Uterus (tissue), 2 donors: ENCODE measurements around the gene STK32C.

ENCODE experiments used
- POLR2A ChIP-seq, 2 donors: fragments of 450-650 bp; IDR thresholded peaks; one replicate each; pipeline ENCODE4 v1.6.1; 2016; ENCODE audit warnings: antibody characterized with exemption in 2 of 2, mild to moderate bottlenecking in 1 of 2, moderate library complexity in 1 of 2
- TF ChIP-seq, protein P1 (sequence below), 4 experiments: fragments of 200-600 bp in 2 of 4; fragments of 450-650 bp in 2 of 4; sonication (generic) in 2 of 4; IDR thresholded peaks; one replicate each; pipeline ENCODE4 v1.5.1; 2016 to 2019; ENCODE audit warnings: antibody characterized with exemption in 4 of 4, mild to moderate bottlenecking in 2 of 4, moderate library complexity in 1 of 4

DNA sequence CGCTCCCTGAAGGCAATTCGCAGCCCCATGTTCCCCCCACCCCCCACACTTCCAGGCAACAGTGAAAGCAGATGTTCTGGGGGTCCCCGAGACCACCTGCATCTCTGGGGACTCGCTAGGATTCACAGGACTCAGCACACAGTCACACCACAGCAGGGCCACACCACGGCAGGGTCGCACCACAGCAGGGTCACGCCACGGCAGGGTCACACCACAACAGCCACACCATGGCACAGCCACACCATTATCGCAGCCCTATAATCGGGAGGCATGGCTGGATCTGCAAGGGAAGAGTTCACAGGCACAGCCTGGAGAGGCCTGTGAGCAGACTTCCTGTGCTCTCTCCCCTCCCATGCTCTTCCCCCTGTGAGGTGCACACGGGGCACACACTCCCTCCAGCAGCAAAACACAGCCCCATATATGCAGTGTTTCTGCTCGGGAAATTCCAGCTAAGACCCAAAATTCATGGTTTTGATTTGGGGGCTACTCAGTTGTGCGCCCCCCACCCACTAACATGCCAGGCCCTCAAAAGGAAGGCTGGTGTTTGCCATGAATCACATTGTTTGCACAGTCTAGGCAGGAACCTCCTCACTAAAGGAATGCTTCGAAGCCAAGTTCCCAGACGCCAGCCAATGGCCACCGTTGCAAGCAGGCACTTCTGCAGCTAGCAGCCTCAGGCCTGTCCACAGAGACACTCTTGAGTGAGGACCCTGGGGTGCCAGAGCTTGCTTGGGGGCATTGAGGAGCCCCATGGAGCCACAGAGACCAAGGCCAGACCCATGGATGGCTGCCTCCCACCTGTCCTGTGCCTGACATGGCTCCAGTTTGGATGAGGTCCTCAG lies 128.0 kb downstream of the STK32C start:
- TF ChIP-seq, protein P1, sequence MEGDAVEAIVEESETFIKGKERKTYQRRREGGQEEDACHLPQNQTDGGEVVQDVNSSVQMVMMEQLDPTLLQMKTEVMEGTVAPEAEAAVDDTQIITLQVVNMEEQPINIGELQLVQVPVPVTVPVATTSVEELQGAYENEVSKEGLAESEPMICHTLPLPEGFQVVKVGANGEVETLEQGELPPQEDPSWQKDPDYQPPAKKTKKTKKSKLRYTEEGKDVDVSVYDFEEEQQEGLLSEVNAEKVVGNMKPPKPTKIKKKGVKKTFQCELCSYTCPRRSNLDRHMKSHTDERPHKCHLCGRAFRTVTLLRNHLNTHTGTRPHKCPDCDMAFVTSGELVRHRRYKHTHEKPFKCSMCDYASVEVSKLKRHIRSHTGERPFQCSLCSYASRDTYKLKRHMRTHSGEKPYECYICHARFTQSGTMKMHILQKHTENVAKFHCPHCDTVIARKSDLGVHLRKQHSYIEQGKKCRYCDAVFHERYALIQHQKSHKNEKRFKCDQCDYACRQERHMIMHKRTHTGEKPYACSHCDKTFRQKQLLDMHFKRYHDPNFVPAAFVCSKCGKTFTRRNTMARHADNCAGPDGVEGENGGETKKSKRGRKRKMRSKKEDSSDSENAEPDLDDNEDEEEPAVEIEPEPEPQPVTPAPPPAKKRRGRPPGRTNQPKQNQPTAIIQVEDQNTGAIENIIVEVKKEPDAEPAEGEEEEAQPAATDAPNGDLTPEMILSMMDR (IDR thresholded peaks at IDR 0.05): no peak
- no peak for TF ChIP-seq POLR2A (IDR thresholded peaks at IDR 0.05)
